ENCODE results near the gene FAM174C.

DNA sequence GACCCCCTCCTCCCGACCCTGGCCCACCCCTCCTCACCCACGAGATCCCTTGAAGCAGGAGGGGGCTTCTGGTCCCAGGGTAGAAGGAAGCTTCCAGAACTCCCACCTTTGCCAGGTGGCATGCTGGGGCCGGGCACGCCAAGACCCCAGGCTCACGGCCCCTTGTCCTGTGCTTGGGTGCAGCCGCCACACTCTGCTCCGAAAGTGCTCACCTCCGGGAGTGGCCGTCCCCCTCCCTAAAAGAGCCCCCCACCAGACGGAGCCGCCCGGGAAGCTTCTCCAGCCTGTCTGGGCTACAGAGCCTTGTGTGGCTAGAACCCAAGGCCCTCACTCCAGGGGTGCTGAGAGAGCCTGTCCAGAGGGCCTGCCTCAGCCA, 8.6 kb downstream of the FAM174C start:
- TF ChIP-seq, protein P1, sequence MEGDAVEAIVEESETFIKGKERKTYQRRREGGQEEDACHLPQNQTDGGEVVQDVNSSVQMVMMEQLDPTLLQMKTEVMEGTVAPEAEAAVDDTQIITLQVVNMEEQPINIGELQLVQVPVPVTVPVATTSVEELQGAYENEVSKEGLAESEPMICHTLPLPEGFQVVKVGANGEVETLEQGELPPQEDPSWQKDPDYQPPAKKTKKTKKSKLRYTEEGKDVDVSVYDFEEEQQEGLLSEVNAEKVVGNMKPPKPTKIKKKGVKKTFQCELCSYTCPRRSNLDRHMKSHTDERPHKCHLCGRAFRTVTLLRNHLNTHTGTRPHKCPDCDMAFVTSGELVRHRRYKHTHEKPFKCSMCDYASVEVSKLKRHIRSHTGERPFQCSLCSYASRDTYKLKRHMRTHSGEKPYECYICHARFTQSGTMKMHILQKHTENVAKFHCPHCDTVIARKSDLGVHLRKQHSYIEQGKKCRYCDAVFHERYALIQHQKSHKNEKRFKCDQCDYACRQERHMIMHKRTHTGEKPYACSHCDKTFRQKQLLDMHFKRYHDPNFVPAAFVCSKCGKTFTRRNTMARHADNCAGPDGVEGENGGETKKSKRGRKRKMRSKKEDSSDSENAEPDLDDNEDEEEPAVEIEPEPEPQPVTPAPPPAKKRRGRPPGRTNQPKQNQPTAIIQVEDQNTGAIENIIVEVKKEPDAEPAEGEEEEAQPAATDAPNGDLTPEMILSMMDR (IDR thresholded peaks at IDR 0.05 in 2 of 3, conservative IDR thresholded peaks at IDR 0.05 in 1 of 3; ENCODE audit: control insufficient read depth in 2 of 3, extremely low read depth in 1 of 3, insufficient read depth in 1 of 3, low read depth in 3 of 3, low read length in 3 of 3), result no peak
- TF ChIP-seq PML (IDR thresholded peaks at IDR 0.05; ENCODE audit: low read length), result no peak
- no peak for TF ChIP-seq EZH2 (IDR thresholded peaks at IDR 0.05; ENCODE audit: borderline replicate concordance, control insufficient read depth, low read depth, low read length)
- no peak for TF ChIP-seq EP300 (IDR thresholded peaks at IDR 0.05; ENCODE audit: borderline replicate concordance in 1 of 2, control insufficient read depth in 1 of 2, low read depth in 2 of 2, low read length in 2 of 2)
- TF ChIP-seq, protein P2, sequence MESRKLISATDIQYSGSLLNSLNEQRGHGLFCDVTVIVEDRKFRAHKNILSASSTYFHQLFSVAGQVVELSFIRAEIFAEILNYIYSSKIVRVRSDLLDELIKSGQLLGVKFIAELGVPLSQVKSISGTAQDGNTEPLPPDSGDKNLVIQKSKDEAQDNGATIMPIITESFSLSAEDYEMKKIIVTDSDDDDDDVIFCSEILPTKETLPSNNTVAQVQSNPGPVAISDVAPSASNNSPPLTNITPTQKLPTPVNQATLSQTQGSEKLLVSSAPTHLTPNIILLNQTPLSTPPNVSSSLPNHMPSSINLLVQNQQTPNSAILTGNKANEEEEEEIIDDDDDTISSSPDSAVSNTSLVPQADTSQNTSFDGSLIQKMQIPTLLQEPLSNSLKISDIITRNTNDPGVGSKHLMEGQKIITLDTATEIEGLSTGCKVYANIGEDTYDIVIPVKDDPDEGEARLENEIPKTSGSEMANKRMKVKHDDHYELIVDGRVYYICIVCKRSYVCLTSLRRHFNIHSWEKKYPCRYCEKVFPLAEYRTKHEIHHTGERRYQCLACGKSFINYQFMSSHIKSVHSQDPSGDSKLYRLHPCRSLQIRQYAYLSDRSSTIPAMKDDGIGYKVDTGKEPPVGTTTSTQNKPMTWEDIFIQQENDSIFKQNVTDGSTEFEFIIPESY (IDR thresholded peaks at IDR 0.05), result no peak

All from GM12878 (cell line).